ENCODE results near the gene BZW2. TPM values are rescaled to one million over a fixed set of nuclear protein-coding genes. Genes with fewer than 3 reads are reported as not detected.
A peak's percentile ranks its signal among the peaks of the same experiment; 100 is the strongest.

BZW2 gene
- polyA plus RNA-seq, 3 donors: 19.0 to 45.2 (median 36.4) TPM

- Histone ChIP-seq H3K4me1 (ENCODE audit: control insufficient read depth in 1 of 2, insufficient read depth in 2 of 2, low read length in 2 of 2) (peaks cover 28 to 38% of the 10 kb centered on the region in 2 donors), H3K27ac (ENCODE audit: low read depth in 1 of 2, low read length in 2 of 2) (peak overlapping the region in 1 of 2 donors; percentile 93), H3K4me3 (replicated peaks in 1 of 3; ENCODE audit: low read depth in 2 of 3, low read length in 3 of 3) (peak overlapping the region; percentile 75 to 96 (median 86)), H3K36me3 (replicated peaks in 1 of 2; ENCODE audit: control insufficient read depth in 1 of 2, insufficient read depth in 2 of 2, low read length in 2 of 2) (peaks cover 0 to 3% of the 10 kb centered on the region in 2 donors), H2AFZ (ENCODE audit: insufficient read depth, low read depth, low read length, poor library complexity, severe bottlenecking) (peak overlapping the region; percentile 97), H4K20me1 (ENCODE audit: insufficient read depth, low read length) (peaks cover 24% of the 10 kb centered on the region), H3K79me2 (ENCODE audit: insufficient read depth, low read length) (peaks cover 67% of the 10 kb centered on the region), H3K9ac (ENCODE audit: insufficient read depth, low read length, poor library complexity, severe bottlenecking) (peak overlapping the region; percentile 75), H3K9me3 (replicated peaks in 1 of 2; ENCODE audit: control insufficient read depth in 1 of 2, insufficient read depth in 1 of 2, low read length in 2 of 2) (no peaks in the 10 kb centered on the region), H3K4me2 (replicated peaks; ENCODE audit: extremely low read depth, low read length, poor library complexity, severe bottlenecking) (peak overlapping the region; percentile 99), H3K27me3 (ENCODE audit: control insufficient read depth in 2 of 2, insufficient read depth in 2 of 2, low read length in 2 of 2) (no peaks in the 10 kb centered on the region)
- DNase-seq: no peak
- Mint-ChIP-seq H3K36me3 (peaks cover 0 to 8% of the 10 kb centered on the region in 2 donors), H3K4me3 (peak overlapping the region; percentile 100), H3K4me1 (peaks cover 42% of the 10 kb centered on the region), H3K9me3 (no peaks in the 10 kb centered on the region), H3K27ac (no peak overlapping the region), H3K27me3 (ENCODE audit: low read depth in 3 of 3) (no peaks in the 10 kb centered on the region)
- intact Hi-C loops (cut with micrococcal nuclease): no loop called here
- no CpG with 5 or more reads among the region's 4 CpGs for WGBS (ENCODE audit: insufficient coverage)
- TF ChIP-seq CTCF (IDR thresholded peaks at IDR 0.05): no peak
These were observed 1.8 kb upstream of the BZW2 start for GRCh38 chr7:16644157-16644556.

- intact Hi-C loops (cut with micrococcal nuclease): no loop called here
- peak overlapping the region; percentile 97 for H2AFZ ChIP-seq (ENCODE audit: insufficient read depth, low read depth, low read length, poor library complexity, severe bottlenecking)
- peaks cover 0 to 8% of the 10 kb centered on the region in 2 donors for H3K36me3 Mint-ChIP-seq
- H3K27me3 Mint-ChIP-seq (ENCODE audit: low read depth in 3 of 3): no peaks in the 10 kb centered on the region
- DNase-seq: peak in 2 of 3 donors; percentile 31 to 34
- peaks cover 74% of the 10 kb centered on the region for H3K79me2 ChIP-seq (ENCODE audit: insufficient read depth, low read length)
- 0% methylated on average over 46 of the region's 57 CpGs for WGBS (ENCODE audit: insufficient coverage)
- H3K27me3 ChIP-seq (ENCODE audit: control insufficient read depth in 2 of 2, insufficient read depth in 2 of 2, low read length in 2 of 2): no peaks in the 10 kb centered on the region
- H3K4me1 ChIP-seq (ENCODE audit: control insufficient read depth in 1 of 2, insufficient read depth in 2 of 2, low read length in 2 of 2): peaks cover 28 to 38% of the 10 kb centered on the region in 2 donors
- H3K27ac Mint-ChIP-seq: peak overlapping the region; percentile 91 to 99 (median 98)
- H3K4me3 ChIP-seq (replicated peaks in 1 of 3; ENCODE audit: low read depth in 2 of 3, low read length in 3 of 3): peak overlapping the region; percentile 75 to 96 (median 86)
- peak overlapping the region; percentile 99 for H3K4me2 ChIP-seq (replicated peaks; ENCODE audit: extremely low read depth, low read length, poor library complexity, severe bottlenecking)
- TF ChIP-seq CTCF (IDR thresholded peaks at IDR 0.05): no peak
- H3K9me3 ChIP-seq (replicated peaks in 1 of 2; ENCODE audit: control insufficient read depth in 1 of 2, insufficient read depth in 1 of 2, low read length in 2 of 2): no peaks in the 10 kb centered on the region
- peaks cover 42% of the 10 kb centered on the region for H3K4me1 Mint-ChIP-seq
- peak overlapping the region; percentile 75 for H3K9ac ChIP-seq (ENCODE audit: insufficient read depth, low read length, poor library complexity, severe bottlenecking)
- H4K20me1 ChIP-seq (ENCODE audit: insufficient read depth, low read length): peaks cover 25% of the 10 kb centered on the region
- peak overlapping the region; percentile 66 to 93 for H3K27ac ChIP-seq (ENCODE audit: low read depth in 1 of 2, low read length in 2 of 2)
- no peaks in the 10 kb centered on the region for H3K36me3 ChIP-seq (replicated peaks in 1 of 2; ENCODE audit: control insufficient read depth in 1 of 2, insufficient read depth in 2 of 2, low read length in 2 of 2)
- H3K4me3 Mint-ChIP-seq: peak overlapping the region; percentile 100
- no peaks in the 10 kb centered on the region for H3K9me3 Mint-ChIP-seq
These were observed 1.1 kb upstream of the BZW2 start for GRCh38 chr7:16644636-16645592.
